Subcutaneous adipose tissue (tissue), 4 donors: ENCODE results near the gene HOXD10. TPM values are rescaled to one million over a fixed set of nuclear protein-coding genes. Genes with fewer than 3 reads are reported as not detected.

ENCODE experiments used
- CTCF ChIP-seq: fragments of 450-650 bp; IDR thresholded peaks from one replicate; pipeline ENCODE4 v1.5.1; 2016; ENCODE audit warnings: low read depth, mild to moderate bottlenecking, control low read depth, antibody characterized with exemption, moderate library complexity
- total RNA-seq, 4 donors: library from RNA; depleted of rRNA; stranded (reverse); fragments of >200 nt; gene quantifications; one replicate each; pipeline ENCODE4 v1.1.0, GENCODE V29; 2016

Gene HOXD10
- total RNA-seq: under 1 TPM in 2 of 4 donors, not detected in 2; 0.17 to 0.66 TPM

- no peak for TF ChIP-seq CTCF
Observed at GRCh38 chr2:176115883-176116813, at the start of gene HOXD10. HOXD10 (plus strand) TSS chr2:176116778; CDS start chr2:176116834, 56 bp downstream.

DNA sequence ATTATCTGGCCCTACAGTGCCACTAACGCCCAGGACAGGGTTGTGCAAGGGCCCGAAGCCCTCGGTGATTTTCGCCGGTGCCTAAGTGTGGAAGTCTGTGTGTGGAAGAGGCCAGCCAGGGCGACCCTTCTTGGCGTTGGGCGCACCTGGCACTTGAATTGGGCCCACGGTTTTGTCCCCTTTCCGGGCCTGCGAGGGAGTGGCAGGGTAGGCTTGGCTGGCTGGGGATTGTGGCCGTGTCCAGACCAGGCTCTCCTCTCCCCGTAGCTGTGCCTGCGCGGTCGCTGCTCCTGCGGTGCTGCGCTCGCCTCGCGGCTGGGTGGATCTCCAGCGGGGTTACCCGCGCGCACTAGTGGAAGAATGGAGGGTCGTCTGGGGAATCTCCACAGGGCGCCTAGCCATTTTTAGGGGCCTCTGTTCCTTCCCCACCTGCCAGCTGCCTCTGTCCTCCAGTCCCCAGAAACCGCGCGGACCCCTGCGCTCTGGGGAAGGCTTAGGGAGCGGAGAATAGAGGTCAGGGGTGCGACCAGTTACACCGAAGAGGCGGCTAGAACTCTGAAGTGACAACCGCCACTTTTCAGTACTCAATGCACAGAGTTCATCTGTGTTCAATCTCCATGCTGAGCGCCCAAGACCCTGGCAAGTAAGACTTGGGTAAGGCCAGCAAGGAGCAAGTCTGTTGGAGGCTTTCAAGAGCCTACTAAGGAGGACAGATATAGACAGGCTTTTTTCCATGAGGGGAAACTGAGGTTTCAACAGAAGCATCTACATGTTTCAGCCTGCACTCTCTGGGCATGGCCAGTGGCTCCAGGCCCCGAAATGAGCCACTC, 48.8 kb upstream of the HOXD10 start:
- no peak for TF ChIP-seq CTCF

DNA sequence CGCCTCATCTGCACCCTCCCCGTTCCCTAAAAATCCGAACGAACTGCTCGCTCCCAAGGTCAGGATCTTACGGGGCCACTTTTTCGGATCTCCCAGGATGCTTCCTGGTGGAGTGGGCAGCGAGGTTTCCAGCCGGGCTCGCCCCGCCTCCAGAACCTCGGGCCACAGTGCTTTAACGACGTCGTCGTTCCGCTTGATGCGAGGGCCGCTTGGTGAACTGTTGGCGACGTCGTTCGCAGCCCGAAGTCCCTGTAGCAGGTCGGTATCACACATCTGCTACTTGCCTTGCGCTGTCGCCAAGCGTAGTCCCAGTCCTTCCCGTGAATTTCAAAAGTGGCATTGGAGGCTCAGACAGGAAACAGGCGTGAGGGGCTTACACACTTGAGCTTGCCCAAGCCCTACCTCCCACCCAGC, 48.2 kb upstream of the HOXD10 start:
- no peak for TF ChIP-seq CTCF

DNA sequence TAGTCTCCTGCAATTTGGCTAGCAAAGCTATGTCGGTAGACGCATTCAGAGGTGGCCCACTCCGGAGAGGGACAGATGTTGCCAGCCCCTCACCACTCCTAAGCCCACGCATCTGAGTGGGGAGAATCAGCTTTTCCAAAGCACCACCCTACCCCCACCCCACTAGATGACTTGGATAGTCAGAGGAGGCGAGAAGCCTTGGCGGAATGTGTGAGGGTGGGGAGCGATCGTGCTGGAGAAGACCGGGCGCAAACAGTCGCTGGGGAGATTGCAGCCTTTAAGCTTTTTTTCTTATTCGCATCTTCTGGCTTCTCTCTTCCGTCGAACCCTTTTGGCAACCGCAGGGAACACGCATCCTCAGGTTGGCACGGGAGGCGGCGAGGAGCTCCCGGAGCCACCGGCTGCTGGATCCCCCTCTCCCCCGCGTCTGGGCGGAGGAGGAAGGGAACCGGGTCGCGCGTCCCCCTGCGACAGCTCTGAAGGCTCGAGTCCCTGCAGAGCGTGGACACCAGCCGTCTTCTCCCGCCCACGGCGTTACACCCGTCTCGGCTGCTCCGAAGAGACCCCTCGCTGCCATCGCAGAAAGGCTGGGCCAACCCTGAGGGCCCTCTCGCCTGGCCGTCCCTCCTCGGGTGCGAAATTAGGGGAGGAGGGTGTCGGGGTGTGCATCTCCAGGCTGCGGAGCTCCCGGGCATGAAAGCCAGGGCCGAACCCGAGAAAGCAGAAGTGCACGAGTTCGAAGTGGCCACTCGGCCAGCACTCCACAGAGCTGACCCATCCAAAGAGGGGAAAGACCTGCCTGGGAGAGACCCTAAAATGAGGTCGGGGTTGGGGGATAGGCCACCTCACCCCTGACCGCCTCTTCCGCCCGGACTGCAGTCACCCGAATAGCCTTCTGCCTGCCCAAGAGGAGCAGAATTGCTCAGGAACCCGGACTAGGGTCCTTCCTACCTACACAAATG, 45.0 kb upstream of the HOXD10 start:
- no peak for TF ChIP-seq CTCF

- no peak for TF ChIP-seq CTCF
Observed at GRCh38 chr2:176072292-176072669, 44.3 kb upstream of the HOXD10 start.

DNA sequence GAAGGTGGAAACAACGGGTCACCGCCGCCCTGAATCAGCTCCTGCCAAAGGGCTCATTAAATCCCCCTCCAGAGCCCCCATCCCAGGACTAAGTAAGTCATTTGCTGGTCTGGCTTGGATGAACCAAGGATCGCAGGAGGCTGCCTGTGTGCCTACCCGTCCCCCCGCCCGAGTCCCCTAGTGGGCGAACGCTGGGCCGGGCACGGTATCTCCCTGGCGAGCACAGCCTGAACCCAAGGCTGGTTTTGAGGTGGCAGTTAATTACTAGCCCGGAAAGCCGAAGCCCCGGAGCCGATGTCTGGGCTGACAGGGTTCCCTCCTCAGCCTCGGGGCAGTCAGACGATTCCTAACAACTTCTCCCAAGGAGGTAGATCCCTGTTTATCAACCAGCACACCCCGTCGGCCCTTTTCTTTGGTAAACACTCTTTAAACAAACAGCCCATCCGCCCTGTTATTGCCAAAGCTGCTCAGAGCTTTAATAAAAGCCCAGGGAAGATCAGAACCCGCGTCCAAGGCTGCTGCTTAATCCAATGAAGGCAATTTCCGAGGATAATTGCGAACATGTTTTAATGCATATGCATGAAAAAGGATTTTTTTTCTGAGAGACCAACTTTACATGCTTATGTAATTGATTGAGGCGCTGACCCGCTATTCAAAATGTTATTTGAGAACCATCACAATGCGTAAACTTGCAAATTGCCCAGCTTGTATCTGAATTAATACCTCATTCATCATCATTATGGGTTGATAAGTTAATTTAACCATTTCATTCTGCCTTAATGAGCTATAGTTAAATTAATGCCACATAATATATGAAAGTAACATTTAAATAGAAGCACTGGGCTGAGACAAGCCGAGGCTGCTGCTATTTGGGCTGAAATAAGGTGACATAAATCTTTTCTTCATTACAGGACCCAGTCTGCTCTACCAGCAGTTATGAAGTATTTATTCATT, 43.4 kb upstream of the HOXD10 start:
- TF ChIP-seq CTCF: no peak
